DMS114 treated with DMSO at 0.1 percent for 48 hours (cell line): Measurements from ENCODE around the gene CNNM4.

ENCODE experiments used
- DNase-seq: peaks from one replicate; lab custom pipeline; 2025; ENCODE audit not compliant: unreplicated experiment; lab: John Stamatoyannopoulos, UW

Gene CNNM4

GRCh38 chr2:96809951-96810782, 49.5 kb downstream of the CNNM4 start:
- DNase-seq = no peak

- DNase-seq = no peak
Observed at GRCh38 chr2:96810783-96811192, 50.1 kb downstream of the CNNM4 start.

- no peak for DNase-seq
Observed at GRCh38 chr2:96811917-96812316, 51.2 kb downstream of the CNNM4 start.

- no peak for DNase-seq
Observed at GRCh38 chr2:96813656-96814055, 53.0 kb downstream of the CNNM4 start.

- DNase-seq = peak; percentile 12
Observed at GRCh38 chr2:96815326-96816126, 54.8 kb downstream of the CNNM4 start.

- DNase-seq = peak; percentile 88
Observed at GRCh38 chr2:96816127-96816835, 55.6 kb downstream of the CNNM4 start, which contains the start of gene CNNM3. Gene CNNM3 (plus strand): TSS chr2:96816268. CDS start chr2:96816278, 10 bp downstream.

- no peak for DNase-seq
Observed at GRCh38 chr2:96816836-96817702, 56.4 kb downstream of the CNNM4 start.

GRCh38 chr2:96817882-96818281, 57.2 kb downstream of the CNNM4 start:
- DNase-seq = no peak

- no peak for DNase-seq
Observed at GRCh38 chr2:96819128-96819875, 58.6 kb downstream of the CNNM4 start.

- no peak for DNase-seq
Observed at GRCh38 chr2:96819876-96820511, 59.3 kb downstream of the CNNM4 start.

- DNase-seq = no peak
Observed at GRCh38 chr2:96821113-96821675, 60.5 kb downstream of the CNNM4 start.

GRCh38 chr2:96822786-96823185, 62.1 kb downstream of the CNNM4 start:
- no peak for DNase-seq

GRCh38 chr2:96823198-96823597, 62.5 kb downstream of the CNNM4 start:
- DNase-seq = no peak

- DNase-seq = no peak
Observed at GRCh38 chr2:96824079-96824870, 63.6 kb downstream of the CNNM4 start.

GRCh38 chr2:96825057-96825456, 64.4 kb downstream of the CNNM4 start:
- no peak for DNase-seq

- DNase-seq = no peak
Observed at GRCh38 chr2:96826546-96827278, 66.0 kb downstream of the CNNM4 start.

- no peak for DNase-seq
Observed at GRCh38 chr2:96828436-96828835, 67.7 kb downstream of the CNNM4 start.
